Fibroblast of gingiva (primary cell): ENCODE data around the gene ATP6V1B1.
A peak's percentile ranks its signal among the peaks of the same experiment; 100 is the strongest.
"Not testable (repeated sequence)": the region's sequence is repeated elsewhere in the genome, so short reads cannot be mapped to it uniquely, and the experiment has no call there.

Experiments
- DNase-seq: peaks from one replicate; pipeline ENCODE4 v3.0.0-alpha.2; 2011; ENCODE audit warnings: low read depth

Gene ATP6V1B1

DNA sequence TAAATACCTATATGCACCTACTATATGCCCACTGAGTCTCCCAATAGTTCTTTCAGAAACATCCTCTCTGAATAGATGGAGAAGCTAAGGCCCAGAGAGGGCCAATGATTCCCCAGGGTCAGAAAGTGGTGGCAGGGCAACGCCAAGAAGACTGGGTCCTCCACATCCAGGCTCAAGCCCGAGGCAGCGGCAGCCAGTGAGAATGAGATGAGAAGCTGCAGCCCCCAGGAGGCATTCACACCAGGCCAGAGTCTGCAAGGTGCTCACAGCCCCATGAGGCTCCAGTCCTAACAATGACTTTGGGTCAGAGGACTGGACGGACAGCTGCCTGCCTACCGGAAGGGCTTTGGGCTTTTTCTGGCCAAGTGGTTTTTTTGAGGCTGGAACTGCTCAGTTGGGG is 55.4 kb downstream of the ATP6V1B1 start:
- no peak for DNase-seq

DNA sequence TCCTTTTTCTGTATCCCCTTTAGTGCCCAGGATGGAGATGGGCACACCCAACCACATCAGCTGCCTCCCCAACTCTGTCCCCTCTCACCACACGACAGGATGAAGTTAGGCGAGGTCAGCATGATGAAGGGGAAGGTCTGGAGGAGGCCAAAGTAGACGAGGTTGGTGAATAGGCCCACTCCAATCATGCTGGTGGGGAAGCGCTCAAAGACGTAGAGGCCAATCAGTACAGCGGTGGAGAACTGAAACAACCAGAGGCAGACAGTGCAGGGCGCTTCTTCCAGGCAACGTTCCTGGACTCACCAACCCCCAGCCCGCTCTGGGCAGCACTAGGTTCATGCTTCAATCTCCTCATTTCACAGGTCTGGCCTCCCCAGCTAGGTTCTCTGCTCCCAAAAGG is 56.0 kb downstream of the ATP6V1B1 start:
- DNase-seq = no peak

DNA sequence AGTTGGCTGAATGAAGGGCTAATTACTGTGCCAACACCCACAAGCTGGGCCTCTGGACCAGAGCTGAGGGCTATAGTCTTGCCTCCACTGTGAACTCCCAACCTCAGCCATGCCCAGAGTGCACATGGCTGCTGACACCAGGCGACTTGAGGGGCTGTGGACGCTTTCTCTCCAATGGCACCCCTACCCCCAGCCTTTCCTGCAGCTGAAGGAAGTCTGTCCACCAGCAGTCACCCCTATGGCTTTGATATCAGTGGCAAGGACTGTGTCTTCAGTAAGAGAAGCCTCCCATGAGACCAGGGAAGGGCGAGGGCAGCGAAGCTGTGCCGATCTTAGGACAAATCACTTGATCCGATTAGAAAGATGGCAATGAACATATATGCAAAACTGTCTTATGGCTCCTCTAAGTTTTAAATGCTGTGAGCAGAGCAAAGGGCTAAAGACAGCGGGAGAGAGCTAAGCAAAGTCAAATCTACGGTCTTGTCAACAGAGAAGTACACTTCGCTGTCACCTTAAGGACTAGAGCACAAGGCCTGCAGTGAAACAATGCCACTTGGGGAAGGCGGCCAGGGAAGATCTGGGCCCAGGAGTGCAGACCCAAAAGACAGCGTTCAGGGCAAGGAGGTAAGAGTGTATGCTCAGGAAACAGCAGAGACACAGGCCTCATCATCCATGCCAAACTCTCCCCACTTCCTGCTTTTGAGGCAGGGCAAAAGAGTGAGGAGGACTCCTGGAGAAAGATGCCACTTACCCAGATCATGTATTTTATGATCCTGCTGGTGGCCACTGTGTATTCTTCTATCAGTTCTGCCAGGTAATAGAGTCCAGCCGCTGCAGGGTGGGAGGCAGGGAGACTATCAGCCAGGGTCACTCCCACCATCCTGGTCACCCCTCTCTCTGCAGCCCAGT is 57.5 kb downstream of the ATP6V1B1 start:
- no peak for DNase-seq

DNA sequence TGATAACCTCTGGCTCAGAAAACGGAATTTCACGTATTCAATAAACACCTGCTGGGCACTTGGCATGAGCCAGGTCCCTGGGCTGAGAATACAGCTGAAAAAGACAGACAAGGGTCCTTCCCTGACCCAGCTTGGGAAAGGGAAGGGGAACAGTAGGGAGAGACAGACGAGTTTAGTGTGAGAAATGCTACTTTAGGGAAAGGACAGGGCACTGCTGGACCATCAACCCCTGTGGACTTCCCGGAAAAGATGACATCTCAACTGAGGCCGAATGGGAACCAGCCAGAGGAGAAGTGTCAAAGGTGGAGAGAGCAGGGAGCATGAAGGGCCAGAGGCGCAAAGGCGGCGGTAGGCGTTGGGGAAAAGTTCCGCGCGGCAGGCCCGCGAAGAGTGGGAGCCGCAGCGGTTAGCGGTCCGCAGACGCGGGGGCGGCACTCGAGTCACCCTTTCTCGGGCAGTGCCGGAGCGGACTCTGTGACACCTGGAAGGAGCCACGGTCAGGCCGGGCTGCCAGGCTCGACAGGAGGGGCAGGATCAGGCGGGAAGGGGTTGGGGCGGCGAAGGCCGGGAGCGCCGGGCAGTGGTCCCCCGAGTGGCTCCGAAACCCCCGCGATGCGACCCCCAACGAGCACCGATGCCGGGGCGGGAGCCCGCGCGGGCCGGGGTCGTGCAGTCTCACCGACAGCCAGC is 58.5 kb downstream of the ATP6V1B1 start:
- no peak for DNase-seq

DNA sequence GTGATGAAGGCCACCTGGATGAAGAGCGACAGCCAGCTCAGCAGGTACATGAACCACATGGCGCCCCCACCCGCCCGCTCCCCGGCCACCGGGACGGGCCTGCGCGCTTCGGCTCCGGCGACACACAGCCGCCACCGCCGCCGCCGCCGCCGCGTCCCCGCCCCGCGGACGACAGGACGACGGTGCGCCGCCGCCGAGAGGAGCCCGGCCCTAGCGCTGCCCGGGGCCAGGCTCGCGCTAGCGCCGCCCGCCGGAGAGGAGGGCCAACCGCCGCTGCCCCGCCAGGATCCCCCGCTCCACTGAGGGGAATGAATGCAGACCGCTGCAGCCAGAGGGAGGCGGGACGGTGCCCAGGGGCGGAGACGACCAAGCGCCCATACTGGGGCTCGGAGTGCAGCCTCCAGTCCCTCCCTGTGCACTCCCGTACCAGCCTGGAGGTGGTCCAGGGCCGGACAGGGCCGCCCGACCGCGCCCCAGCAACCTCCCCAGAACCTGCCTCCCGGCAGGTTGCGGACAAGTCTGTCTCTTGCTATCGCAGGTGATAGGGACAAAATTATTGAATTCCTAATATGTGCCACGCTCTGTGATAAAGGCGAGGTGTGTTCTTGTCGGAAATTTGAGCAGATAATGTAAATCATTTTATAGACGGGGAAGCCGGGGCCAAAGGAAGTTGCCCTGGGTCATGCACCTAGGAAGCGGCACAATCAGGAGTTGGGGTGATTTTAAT is 59.2 kb downstream of the ATP6V1B1 start, which contains the start of gene TEX261:
Gene TEX261 (minus strand): TSS at position 175 of the 727 bp plus-strand sequence. CDS start 116 bp downstream, at position 59.
- DNase-seq = peak; percentile 88

DNA sequence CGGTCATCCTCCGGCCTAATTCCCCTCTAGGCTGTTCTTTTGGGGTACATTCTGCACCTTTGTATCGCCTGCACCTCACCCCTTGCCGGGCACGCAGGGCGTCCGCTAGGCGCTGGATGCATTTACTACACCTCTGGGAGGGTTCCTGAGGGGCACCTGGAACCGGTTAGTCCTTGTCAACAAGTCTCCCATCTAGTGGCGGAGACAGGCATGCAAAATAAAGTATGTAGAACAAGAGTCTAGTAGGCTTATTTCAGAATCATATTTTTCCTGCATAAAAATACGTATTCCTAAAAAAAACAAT is 59.7 kb downstream of the ATP6V1B1 start:
- DNase-seq = peak; percentile 27

DNA sequence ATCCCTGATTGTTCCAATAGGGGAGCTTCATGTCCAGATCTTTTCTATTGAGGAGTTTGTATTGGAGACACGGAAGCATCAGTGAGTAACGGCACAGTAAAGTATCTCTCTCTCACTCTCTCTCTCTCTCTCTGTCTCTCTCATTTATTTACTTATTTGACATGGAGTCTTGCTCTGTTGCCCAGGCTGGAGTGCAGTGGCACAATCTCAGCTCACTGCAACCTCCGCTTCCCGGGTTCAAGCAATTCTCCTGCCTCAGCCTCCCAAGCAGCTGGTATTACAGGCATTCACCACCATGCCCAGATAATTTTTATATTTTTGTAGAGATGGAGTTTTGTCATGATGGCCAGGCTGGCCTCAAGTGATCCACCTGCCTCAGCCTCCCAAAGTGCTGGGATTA is 63.2 kb downstream of the ATP6V1B1 start:
- DNase-seq = not testable (repeated sequence)

DNA sequence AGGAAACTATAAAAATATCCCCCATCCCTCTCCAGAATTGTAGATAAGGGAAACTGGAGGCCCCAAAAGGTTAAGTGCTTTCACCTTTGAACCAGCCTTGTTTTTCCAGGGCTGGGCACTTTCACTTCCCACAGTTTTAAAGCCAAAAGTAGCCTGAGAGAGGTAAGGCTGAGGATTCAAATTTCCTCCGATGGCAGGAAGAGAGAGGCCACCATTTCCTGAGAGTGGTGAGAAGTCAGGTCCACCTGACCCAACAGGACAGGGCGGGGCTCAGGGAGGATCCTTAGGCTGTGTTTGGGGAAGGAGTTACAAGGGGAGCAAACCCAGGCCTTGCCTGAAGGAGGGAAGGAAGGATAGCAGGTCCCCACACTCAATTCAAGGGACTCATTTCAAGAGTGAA is 63.7 kb downstream of the ATP6V1B1 start:
- no peak for DNase-seq

DNA sequence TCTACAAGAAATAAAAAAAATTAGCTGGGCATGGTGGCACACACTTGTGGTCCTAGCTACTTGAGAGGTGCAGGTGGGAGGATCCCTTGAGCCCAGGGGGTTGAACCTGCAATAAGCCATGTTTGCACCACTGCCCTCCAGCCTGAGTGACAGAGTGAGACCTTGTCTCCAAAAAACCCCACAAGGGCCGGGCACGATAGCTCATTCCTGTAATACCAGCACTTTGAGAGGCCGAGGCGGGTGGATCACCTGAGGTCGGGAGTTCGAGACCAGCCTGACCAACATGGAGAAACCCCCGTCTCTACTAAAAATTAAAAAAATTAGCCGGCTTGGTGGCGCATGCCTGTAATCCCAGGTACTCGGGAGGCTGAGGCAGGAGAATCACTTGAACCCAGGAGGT is 64.2 kb downstream of the ATP6V1B1 start:
- not testable (repeated sequence) for DNase-seq

DNA sequence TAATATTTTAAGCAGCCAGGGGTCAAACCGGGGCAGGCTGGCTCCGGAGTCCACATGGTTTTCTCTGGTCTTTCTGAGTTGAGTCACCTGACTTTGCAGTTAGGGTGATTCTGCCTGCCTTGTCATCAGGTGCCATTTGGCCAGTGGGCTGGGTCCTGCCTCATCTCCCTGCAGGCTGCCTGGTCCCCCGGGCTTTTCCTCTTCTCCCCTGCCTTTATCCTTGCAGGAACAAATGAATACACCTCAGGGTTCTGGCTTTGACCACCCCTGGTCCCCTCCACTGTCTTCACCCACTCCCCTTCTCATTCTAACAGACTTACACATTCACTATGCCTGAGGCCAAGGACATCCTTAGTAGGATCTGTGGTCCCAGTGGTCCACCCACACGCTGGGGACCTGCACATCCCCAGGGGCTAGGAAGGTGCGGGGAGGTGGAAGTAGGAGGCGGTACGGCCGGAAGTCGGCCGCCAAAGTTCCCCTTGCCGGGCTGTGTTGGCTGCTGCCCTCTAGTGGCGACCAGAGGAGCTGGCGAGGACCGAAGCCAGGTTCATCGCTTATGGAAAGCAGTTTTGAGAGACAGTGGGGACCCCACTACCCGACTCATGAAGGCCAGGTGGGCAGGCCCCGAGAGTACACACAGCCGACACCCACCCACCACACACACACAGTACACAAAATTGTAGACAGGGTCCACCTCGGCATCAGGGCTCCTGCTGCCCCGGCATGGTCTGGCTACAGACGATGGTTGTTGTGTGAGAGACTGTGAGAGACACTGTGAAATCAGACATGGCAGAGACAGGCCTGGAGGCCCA is 65.3 kb downstream of the ATP6V1B1 start:
- DNase-seq = peak; percentile 58

DNA sequence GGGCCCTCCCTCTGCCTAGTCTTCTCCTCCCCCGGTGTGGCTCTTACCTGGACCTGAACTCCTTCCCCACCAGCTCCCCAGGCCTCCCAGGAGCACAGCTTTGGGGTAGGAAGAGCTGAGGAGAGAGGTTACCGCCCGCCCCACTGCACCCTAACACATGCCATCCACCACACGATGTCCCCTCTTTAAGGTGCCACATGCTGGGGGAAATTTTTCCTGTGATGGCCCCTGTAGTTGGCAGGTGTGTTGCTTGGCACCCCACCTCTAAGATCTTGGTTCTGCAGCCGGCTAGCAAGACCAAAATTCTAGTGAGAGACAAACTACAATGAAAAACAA is 65.9 kb downstream of the ATP6V1B1 start:
- no peak for DNase-seq

DNA sequence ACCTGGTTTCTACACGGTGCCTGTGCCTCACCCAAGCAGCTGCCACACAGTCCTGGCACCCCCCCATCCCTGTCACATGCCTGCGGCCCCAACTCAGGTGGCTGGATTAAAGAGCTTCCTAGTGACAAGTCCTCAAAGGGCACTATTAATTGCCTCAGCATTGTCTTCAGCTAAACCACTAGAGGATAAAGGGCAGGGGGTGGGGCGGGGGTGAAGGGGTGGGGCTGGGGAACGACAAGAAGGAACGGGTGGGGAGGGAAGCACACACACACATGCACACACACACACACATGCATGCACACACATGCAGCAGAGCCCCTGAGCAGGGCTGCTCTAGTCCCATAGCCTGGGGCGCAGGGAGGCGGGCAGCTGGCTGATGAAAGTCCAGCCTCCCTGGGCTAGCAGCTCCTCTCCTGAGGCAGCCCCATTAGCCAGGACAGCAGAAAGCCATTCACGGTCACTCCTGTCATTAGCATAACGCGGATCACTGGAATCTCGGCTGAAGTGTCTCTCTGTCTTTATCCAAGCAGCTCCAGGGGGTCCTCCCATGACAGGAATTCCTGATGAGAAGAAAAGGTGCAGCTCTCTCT is 66.4 kb downstream of the ATP6V1B1 start:
- no peak for DNase-seq

DNA sequence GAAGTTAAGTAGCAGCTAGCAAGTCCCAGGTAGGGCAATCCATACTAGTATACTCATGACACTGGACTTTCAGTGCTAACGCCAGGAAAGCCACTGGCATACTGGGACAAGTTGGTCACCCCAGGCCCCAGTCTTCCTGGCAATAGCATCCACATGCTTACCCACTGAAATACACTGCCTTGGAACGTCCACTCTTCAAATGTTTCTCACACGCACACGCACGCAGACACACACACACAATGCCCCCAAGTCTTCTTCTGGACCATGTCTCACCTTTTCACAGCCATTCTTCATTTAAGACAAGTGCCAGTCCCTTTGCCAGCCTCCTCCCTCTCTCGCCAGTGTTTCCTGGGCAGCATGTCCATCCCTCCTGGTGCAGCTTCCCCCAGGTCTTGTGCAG is 67.7 kb downstream of the ATP6V1B1 start:
- DNase-seq = no peak

DNA sequence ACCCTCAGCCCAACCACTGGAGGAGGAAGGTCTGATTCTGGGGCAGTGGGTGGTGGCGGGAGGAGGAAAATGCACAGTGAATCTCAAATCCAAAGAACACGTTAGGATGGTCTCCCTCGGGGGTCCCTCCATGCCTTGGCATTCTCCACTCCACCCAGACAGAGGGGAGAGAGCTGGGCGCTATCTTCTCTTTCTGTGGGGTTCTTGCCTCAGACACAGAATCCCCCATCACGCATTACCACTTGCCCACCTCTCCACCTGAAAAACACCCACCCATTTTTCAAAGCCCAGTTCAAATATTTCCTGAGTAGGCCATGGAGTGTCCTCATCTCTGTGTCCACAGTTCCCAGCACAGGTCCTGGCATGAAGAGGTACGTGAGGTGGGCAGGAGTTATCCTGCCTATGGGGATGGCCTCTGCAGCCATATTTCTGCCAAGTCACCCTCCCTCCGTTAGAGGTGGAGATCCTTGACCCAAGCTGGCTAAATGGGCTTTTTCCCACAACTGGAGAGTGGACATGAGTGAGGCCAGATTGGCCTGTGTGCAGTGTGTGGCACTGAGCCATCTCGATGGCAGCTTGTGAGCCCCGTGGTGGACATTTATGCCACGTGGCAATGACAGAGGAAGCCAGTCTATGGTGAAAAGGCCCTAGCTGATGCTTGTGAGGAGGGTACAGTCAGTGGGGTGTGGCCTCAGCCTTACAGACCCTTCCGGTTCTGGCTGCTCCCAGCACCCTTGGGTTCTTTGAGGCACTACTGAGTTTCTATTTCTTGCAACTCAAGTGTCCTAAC is 68.5 kb downstream of the ATP6V1B1 start:
- no peak for DNase-seq

DNA sequence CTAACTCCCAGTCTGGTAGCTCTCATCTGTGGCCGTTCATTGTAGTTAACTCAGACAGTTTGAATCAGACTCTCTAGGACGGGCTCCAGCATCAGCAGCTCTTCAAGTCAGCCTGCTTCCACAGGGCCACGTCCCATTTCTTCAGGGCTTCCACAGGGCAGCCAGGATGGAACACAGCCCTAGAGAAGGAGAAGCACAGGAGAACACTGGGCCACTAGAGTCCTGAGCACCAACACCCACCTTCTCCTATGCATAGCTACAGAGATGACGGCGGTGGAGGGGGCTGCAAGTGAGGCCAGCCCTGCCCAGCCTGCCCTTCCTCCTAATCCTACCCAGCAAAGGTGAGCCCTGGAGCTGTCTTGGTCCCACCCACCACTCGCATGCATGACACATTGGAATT is 69.2 kb downstream of the ATP6V1B1 start:
- no peak for DNase-seq

DNA sequence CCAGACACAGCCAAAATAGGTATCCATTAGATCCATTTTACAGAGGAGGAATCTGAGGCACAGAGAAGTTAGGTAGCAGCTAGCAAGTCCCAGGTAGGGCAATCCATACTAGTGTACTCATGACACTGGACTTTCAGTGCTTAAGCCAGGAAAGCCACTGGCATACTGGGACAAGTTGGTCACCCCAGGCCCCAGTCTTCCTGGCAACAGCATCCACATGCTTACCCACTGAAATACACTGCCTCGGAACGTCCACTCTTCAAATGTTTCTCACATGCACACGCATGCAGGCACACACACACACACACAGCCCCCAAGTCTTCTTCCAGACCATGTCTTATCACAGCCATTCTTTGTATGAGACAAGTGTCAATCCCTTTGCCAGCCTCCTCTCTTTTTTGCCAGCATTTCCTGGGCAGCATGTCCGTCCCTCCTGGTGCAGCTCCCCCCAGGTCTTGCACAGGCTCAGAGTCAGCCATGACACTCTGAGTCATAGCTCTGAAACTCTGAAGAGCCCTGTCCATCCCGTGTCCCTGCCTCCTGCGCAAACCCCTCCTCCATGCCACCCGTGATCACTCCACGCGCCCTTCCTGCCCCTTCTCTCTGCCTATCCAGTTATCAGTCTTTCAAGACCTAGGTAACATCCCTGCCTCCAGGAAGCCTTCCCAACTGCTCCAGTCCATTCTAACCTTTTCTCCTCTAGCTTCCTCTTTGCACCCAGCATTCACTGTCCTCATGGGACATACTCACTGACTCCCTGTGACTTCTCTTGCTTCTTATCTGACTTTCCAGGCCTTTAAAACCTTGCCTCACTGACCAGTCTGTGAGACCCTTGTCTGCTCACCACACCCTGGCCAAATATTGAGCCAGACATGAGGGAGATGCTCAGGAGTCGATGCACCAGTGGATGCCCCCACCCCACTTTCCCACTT is 69.8 kb downstream of the ATP6V1B1 start:
- DNase-seq = no peak

DNA sequence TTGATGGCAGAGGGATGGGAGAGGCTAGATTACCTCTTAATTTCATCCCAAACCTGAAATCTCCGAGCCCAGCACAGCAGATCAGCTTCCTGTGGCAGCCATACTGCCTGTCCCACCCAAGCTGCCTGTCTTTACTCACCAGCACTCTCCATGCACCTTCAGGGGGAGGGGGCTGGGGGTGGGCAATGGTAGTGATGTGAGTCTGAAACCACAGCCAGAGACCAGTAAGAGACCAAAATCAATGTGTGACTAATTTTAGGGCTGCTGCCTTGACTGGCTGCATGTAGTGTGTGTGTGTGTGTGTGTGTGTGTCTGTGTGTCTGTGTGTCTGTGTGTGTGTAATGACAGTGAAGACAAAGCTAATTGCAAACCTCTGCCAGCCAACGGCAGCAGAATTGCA is 70.6 kb downstream of the ATP6V1B1 start:
- no peak for DNase-seq

DNA sequence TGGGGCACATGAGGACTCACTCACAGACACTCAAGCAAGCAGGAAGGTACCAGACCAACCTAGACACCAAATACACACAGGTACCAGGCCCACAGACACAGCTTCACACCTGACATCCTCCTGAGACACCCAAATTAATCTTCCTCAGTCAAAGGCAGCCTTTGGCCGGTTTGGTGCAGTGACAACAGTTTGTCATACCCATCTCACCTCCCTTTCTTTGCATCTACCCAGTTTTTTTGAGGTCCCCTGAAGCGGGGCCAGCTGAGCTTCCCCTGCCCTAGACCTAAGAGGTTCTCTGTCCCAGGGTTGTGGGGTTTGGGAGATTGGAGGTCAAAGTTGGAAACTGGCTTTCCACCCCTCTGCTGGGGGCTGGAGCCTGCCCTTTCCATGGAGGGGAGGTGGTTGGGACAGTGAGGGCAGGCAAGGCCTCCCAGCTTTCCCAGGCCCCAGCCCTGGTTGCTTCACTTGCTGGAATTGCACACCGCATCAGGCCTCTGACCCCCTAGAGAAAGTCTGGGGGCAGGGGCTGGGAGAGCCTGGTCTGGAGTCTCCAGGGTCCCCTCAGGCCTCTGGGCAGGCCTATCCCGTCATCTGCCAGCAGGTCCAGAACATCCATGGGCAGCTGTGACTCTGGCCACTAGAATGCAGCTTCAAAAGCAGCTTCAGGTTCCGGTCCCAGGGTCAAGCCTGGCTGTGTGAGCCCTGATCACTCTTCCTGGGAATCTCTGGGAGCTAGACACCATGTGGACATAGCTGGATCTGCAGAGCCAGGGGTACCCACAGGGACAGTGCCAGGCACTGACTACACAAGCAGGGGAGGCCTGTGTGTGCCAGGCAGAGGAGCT is 71.5 kb downstream of the ATP6V1B1 start:
- no peak for DNase-seq

DNA sequence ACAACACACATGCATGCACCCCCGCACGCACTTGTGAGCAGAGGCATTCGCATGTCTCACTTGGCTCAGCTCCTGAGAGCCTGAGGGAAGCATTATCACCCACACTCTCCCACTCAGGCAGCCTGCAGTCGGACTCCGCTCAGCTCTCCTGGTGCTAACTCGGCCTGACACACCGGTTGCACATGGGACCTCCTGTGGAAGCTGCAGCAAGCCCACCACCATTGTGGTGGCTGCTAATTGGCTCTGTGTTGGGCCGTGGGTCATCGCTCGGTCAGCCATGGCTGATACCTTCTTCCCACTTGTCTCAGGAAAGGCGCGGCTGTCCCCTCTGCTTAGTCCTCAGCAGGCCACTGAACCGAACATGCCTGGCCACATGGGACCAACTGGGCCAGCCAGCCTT is 72.6 kb downstream of the ATP6V1B1 start:
- DNase-seq = no peak
